ENCODE results near the gene HTT.
A peak's percentile ranks its signal among the peaks of the same experiment; 100 is the strongest.

The HTT gene

DNA sequence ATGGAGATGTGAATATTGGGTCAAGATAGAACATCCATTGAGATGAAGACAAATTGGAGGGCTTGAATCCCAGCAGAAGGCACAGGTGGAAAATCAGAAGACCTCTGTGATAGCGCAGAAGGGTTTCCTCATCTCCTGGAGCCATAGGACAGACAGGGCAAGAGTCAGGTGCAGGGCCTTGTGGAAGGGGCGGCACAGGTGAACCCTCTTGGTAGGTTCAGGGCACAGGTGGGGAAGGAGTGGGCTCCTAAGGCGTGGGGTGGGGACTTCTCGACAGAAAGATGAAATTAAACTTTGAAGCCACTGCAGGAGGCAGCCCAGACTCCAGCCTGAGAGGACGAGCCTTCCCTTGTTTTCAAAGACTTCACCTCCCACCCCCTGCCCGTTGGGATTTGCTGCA lies 209.0 kb downstream of the HTT start:
- DNase-seq = no peak

DNA sequence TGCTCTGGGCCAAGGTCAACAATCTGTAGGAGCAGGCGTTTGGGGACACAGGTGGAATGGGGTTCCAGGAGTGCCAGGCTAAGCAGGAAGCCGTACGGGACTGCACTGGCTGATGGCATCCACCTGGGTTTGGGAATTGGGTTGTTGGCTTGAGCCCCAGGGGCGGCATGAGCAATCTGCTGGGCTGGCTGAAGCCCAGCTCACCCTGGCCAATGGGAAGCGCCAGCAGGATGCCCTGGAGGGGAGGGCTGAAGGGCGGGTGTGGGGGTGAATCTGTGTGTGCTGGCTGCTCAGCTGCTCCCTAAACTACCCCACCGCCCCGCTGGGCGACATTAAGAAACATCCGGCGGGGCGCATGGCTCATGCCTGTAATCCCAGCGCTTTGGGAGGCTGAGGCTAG lies 209.4 kb downstream of the HTT start:
- no peak for DNase-seq

DNA sequence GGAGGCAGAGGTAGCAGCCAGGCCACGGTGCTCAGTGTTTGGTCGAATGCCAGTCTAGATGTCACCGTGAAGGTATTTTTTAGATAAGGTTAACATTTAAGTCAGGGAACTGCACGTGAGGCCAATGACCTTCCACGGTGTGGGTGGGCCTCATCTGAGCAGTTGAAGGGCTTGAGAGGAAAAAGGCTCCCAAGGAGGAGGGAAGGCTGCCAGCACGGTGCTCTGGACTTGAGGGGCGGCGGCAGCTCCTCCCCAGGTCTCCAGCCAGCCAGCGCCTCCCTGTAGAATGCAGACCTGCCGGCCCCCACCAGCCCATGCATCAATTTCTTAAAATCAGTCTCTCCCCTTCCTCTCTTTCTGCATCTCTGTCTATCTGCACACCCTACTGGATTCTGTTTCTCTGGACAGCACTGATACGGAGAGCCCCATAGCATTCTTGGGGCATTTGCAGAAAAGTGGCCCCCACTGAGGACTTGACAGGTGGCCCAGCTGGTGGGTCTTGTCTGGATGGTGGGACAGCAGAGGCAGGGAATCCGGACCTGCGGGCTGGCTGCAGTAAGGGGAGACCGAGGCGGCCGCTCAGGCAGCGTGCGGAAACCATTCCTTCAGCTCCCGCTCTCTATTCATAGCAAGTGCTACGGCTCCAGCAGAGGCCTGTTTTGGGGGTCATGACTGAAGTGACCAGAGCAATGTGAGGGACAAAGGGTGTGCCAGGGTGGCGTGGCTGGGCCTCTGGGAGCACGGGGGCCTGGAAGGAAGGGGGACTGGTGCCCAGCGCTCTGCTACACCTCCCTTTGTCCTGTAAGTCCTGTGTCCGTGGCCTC lies 210.5 kb downstream of the HTT start:
- no peak for DNase-seq

DNA sequence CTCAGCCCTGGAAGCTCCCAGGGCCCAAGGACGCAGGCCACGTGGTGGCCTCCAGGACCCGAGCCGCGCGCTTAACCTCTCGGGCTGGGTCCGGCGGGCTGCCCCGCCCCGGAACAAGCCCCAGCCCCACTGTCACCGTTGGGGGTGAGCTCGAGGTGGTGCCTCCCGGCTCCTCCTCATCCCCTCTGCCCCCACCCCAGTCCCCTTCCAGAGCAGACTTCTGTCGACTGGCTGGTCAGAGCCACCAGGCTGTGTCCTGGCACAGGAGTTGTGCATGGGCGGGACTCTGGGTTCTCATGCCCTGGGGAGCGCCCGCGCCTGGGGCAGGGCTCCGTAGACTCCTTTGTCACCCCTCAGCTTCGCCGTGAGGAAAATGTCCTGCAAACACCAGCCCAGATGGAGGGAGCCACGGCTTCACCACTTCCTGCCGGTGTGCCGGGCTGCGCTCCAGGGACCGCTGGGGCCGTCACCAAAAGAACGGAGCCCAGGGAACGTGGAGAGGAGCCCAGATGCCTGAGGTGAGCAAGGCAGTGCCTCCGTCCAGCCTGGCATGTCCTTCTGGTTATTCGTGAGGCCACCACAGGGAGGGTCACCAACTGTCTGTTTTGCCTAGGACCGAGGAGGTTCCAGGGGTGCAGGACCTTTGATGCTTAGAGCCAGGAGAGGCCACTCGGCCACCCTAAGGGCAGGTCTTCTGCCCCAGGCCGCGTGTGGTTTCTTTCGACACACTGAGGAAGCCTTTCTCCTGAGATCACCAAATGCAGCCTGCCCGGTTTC lies 211.3 kb downstream of the HTT start:
- DNase-seq = no peak

DNA sequence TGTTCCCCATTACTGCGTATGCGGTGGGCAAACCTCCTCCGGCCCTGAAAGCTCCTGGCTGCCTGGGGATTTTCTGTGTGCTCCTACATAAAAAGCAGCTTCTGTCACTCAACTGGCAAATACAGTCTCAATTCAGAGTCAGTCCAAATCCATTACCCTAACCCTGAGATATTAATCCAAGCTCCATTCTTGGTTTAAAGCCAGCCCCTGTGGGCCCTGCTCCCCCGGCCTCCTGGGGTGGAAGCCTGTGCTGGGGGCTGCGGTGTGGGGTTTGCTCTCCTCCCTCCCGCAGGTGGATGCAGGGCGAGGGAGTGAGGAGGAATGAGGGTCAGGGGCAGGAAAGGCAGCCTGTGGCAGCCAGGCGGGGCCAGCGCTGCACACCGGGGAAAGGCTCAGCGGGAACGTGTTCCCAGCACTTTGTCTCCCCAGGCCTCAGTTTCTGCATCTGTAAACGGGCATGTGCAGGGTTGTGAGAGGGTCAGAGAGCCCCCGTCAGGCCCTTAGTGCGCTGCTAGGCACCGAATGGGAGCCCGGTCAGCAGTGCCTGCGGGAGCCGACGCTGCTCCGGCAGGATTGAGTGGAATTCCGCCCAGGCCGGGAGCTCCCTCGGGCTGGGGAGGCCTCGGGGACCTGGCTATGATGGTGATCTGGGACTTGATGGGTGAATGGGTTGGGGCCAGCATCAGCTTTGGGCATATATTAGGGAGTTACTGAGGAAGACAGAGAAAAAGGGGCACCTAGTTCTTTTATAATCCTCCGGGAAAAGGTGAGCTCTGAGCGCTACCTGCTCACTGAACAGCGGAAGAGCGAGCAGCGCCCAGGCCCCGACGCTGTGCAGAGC lies 212.1 kb downstream of the HTT start:
- no peak for DNase-seq

DNA sequence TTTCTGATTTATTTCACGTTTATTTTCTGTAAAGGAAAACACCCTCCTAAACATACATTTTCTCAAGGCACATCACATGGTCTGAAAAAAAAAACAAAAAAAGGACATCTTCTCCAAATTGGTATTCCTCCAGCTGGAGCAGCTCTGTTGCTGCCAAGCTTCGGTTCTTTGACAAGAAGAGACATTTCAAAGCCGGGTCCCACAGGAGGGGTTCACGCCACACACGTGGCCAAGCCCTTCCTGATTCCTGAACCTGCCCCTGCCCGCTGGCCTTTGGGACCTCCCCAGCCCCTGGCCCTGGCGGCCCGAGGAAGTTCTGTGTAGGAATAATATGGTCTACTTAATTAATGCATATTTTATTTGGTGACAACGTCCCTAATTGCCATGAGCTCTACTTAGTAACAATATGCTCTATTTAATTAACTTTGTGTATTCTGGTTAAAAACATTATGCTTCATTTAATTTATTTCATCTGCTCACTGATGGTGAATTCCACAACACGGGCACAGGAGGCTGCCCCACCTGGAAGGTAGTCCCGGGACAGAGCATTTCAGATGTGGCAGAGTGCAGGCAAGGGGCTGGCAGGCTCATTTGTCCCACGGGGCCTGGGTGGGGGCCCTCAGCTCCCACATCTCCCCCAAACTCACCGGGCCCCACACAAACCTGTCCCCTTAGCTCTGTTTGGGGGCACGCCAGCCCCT lies 212.9 kb downstream of the HTT start:
- DNase-seq = no peak

DNA sequence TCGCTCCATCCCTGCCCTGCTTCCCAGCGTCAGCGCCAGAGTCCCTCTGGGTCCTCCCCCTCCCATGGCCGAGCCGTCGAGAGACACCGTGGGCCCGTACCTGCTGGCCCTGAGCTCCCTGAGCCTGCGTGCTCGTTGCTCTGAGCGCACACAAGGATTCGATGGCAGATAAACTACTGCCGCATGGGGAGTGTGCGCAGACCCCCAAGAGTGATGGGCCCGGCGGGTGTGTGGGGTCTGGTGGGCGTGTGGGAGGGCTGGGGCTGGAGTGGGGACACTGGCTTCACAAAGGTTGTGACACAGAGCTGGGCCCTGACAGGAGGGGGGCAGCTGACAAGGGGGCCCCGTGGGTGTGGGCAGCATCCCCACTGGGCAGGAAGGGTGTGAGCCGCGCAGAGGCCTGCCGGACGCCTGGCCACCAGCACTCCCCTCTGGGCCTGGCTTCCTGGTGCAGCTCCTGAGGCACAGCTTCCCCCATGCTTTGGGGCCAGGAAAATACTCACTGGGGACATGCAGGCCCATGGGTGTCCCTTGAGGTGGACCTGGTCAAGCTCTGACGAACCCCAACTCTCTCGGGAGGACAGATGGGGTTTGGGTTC lies 213.6 kb downstream of the HTT start:
- no peak for DNase-seq

DNA sequence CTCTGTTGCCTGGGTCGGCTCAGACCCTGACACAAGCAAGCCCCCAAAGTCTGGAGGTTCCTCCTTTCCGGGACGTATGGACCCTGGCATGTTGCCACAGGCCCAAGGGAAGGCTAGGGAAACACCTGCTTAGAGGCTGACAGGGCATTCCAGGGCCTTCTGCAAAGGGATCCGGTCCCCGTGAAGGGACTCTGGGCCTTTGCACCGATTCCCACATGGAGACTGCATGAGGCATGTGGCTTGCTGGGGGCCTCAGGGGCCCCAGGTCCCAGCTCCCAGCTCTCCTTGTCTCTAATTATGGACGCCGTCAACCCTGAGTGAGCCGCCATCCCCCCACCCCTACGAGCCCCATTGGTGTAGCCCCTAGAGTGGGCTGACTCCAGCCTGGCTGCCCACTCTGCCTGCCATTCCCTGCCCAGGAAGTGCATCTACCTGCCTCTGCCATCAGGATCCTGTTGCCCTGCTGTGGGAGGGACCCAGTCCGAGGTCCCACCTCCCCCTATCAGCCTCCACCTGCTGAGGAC lies 214.2 kb downstream of the HTT start:
- no peak for DNase-seq

DNA sequence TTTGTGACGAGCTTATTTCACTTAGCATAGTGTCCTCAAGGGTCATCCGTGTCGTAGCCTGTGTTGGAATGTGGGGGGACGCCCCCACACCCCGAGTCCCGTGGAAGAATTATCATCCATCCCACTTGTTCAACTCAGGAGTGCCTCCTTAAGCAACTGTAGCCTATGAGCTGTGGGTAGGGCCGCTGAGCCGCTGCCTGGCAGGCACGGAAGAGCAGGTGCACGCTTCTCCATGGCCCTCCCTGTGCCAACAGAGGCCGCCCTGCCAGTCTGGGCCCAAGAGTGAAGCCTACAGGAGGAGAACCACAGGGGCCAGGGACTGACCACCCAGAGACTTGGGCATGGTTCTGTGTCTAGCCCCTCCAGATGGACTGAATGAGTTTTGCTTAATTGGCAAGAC lies 216.0 kb downstream of the HTT start:
- DNase-seq = no peak

DNA sequence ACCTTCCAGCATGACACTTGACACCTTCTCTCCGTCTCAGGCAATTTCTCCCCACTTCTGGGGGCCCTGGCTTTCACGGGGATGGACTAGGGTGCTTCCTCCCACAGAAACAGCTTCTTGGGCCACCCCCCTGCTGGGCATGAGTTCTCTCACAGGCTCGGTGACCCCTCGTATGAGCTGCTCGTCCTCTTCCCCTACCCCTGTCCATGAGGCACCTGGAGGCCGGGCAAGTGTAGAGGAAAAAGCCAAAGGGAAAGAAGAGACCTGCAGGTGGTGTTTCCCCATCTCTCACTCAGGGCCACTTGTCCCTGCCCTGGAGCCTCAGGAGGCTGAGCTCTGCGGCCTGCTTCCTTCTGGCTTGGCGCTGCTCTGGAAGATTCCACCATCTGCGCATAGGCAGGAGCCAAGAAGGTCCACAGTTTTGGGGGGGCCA lies 216.4 kb downstream of the HTT start:
- no peak for DNase-seq

DNA sequence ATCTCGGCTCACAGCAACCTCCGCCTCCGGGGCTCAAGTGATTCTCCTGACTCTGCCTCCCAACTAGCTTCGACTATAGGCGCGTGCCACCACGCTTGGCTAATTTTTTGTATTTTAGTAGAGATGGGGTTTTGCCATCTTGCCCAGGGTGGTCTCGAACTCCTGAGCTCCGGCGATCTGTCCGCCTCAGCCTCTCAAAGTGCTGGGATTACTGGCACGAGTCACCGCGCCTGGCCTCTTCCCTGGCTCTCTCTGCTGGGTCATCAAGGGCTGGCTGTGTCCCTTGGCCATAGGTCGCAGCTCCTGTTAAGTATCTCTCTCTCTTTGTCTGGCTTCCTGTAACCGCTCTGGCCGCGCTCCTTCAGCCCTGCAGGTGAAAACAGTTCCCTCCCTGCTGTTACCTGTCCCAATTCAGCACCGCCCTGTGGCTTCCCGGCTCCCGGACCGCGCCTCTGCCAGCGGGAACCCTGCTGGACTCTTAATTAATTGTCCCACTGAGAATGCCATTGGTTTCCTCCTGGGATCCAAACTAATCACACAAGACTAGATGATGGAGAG lies 217.0 kb downstream of the HTT start:
- DNase-seq = no peak

DNA sequence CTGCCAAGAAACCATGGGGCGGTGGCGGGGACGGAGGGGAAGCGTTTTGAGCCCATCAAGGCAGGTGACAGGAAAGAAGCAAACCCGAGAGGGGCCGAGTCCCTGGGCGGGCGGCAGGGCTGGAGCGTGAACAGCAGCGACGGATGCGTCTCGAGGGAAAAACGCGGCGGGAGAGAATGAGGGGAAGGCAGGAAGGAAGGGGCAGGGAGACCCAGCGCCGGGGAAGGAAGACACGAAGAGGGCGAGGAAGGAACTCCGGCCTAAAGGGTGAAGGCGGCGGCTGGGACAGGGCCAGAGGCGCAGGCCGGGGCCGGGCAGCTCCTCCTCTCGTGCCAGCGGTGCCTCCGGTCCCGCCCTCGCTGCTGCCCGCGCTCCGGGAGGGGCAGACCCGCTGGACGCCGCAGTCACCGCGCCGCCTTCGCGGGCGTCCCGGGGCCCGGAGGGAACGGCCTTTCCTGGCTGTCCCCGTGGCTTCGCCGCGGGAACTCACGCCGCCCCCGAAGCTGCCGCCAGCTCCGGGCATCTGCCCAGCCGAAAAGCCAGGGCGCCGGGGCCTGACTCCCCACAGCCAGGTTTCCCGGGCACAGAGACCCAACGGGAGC lies 217.6 kb downstream of the HTT start:
- DNase-seq = peak; percentile 76

DNA sequence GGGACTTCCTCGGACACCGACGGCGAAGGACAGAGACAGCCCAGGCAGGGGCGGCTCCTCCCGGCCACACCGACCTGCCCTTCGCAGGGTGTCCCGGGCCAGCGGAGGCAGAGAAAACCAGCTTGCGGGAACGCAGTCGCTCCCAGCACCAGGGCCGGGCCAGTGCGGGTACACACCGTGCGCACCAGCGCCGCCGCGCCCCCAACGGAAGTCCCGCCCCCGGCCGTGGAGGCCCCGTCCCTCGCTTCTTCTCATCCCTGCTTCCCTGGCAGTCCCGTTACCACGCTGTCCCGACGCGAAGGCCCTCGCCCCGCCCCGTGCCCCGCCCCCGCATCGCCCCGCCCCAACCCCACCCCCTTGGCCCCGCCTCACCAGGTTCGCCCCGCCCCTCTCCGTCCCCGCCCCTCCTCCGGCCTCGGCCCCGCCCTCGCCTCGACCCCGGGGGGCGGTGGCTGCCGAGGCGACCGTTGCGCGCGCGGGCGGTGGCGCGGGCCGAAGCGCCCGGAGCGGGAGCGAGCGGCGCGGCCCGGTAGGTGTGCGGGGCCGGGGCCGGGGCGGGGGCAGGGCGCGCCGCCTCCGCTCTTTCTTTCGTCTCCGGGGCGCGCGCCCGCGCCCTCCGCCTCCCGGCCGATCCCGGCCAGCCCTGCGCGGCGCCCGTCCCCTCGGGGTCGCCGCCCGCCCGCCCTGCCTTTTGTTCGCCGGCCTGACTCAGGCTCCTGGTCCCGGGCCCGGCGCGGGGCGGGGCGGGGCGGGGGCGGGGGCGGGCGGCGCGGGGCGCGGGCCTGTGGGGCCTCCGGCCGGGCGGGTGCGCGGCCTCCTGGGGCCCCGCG lies 218.3 kb downstream of the HTT start, which contains the start of gene RGS12:
TSS of gene RGS12 (plus strand) at position 451 of the 830 bp plus-strand sequence. CDS start 23,150 bp downstream, outside the sequence.
- DNase-seq = peak; percentile 97

All from left hindlimb (tissue), 1 donor.